Aorta (tissue), 5 donors: ENCODE data around the gene GALT. TPM values are rescaled to one million over a fixed set of nuclear protein-coding genes. Genes with fewer than 3 reads are reported as not detected.
A peak's percentile ranks its signal among the peaks of the same experiment; 100 is the strongest.

Source experiments
- ATAC-seq: fragments of 200-7000 bp; cut with Tn5 transposase; one replicate; pipeline ENCODE4 v1.9.1; 2022; ENCODE audit warnings: moderate library complexity; ENCODE audit not compliant: low FRiP score
- DNase-seq, 2 donors: peaks; one replicate each; pipeline ENCODE4 v3.0.0-alpha.2; 2020
- H3K27ac ChIP-seq, 2 donors: one replicate each; pipeline ENCODE4 v1.5.1; 2013; ENCODE audit warnings: low read length in 2 of 2, mild to moderate bottlenecking in 2 of 2, moderate library complexity in 2 of 2, control low read depth in 1 of 2, inconsistent platforms in 1 of 2, low read depth in 1 of 2
- H3K27me3 ChIP-seq, 2 donors: one replicate each; pipeline ENCODE4 v1.6.1; 2013; ENCODE audit warnings: control low read depth in 1 of 2, low read length in 1 of 2, mild to moderate bottlenecking in 1 of 2, moderate library complexity in 1 of 2; ENCODE audit not compliant: insufficient read depth in 2 of 2, control insufficient read depth in 1 of 2
- H3K36me3 ChIP-seq, 2 donors: one replicate each; pipeline ENCODE4 v1.6.1; 2013; ENCODE audit warnings: control low read depth in 1 of 2, low read length in 1 of 2, mild to moderate bottlenecking in 1 of 2; ENCODE audit not compliant: insufficient read depth in 2 of 2, control insufficient read depth in 1 of 2
- H3K4me1 ChIP-seq, 2 donors: one replicate each; pipeline ENCODE4 v1.6.1; 2013; ENCODE audit warnings: low read length in 2 of 2, control low read depth in 1 of 2, mild to moderate bottlenecking in 1 of 2, moderate library complexity in 1 of 2; ENCODE audit not compliant: insufficient read depth in 2 of 2, control insufficient read depth in 1 of 2
- H3K4me3 ChIP-seq, 2 donors: one replicate each; pipeline ENCODE4 v1.5.1; 2013; ENCODE audit warnings: low read length in 2 of 2, control low read depth in 1 of 2, mild to moderate bottlenecking in 1 of 2
- H3K9me3 ChIP-seq: one replicate; pipeline ENCODE4 v1.6.1; 2013; ENCODE audit warnings: mild to moderate bottlenecking, low read length; ENCODE audit not compliant: control insufficient read depth
- WGBS, 2 donors: extraction: QIAGEN DNeasy Blood & Tissue Kit; methylation state at CpG; one replicate each; pipeline ENCODE4 v1.1.7; 2013; 5-methylcytosine and 5-hydroxymethylcytosine counted together
- intact Hi-C, 2 donors: fragments of 100-400 bp; cut with DNase I; formaldehyde crosslinking; loops; one replicate each; pipeline versions ENCODE4 v1.14.2 to v1.15.0; 2022
- polyA plus RNA-seq, 2 donors: library from polyadenylated mRNA; stranded (reverse); fragments of 200-250 nt; gene quantifications; one replicate each; pipeline ENCODE4 v1.2.3, GENCODE V29; 2013
- total RNA-seq, 2 donors: library from RNA; stranded (reverse); fragmentation: NEBNext Ultra II Directional; extraction: Animal tissue kit (Norgen Biotek cat#: 25700); gene quantifications; one replicate each; pipeline ENCODE4 v1.2.1, GENCODE V29; 2021
- donor health status: healthy with polysubstance abuse.
- donor health status: Bipolar disorder and iron deficiency.
- donor health status: DM: no; HTN: no; CAD: no.
- donor health status: DM: no; HTN: no; CAD: no.
- donor health status: DM: yes; HTN: yes; CAD: no.

The GALT gene
- total and polyA plus RNA-seq, 4 donors = 27.2 to 98.1 (median 40.1) TPM

GRCh38 chr9:34653151-34654072, 6.9 kb downstream of the GALT start:
- ATAC-seq (peak; percentile 33), DNase-seq (peak in 1 of 2 donors; percentile 68)
- H3K36me3 ChIP-seq = no peaks in the 10 kb centered on the region
- H3K27ac ChIP-seq = peak overlapping the region; percentile 53 to 70
- H3K9me3 ChIP-seq = no peaks in the 10 kb centered on the region
- no peak overlapping the region for H3K4me3 ChIP-seq
- H3K27me3 ChIP-seq = no peaks in the 10 kb centered on the region
- intact Hi-C loops = loop anchor here (5.0 to 10.0 kb wide), 2 partner anchors 49 to 331 kb away; partner anchors contain the start of gene DNAJB5 (in 1 of the 2)
- peaks cover 0 to 2% of the 10 kb centered on the region in 2 donors for H3K4me1 ChIP-seq
- WGBS, 2 donors = 5% methylated on average over 11 of the region's 11 CpGs

- ATAC-seq (peak; percentile 81), DNase-seq (peak; percentile 87 to 89)
- WGBS, 2 donors = 5 to 8% methylated on average over 11 of the region's 11 CpGs
- Histone ChIP-seq H3K36me3 (no peaks in the 10 kb centered on the region), H3K27ac (peak overlapping the region; percentile 53 to 70), H3K9me3 (no peaks in the 10 kb centered on the region), H3K4me3 (no peak overlapping the region), H3K4me1 (peaks cover 0 to 2% of the 10 kb centered on the region in 2 donors), H3K27me3 (no peaks in the 10 kb centered on the region)
- intact Hi-C loops = loop anchor here (5.0 to 10.0 kb wide), 2 partner anchors 48 to 330 kb away; partner anchors contain the start of gene DNAJB5 (in 1 of the 2)
Measured at GRCh38 chr9:34654323-34655051, 8.0 kb downstream of the GALT start.

- DNase-seq (no peak), ATAC-seq (no peak)
- no peaks in the 10 kb centered on the region for H3K27me3 ChIP-seq
- 66 to 71% methylated on average over 5 of the region's 5 CpGs for WGBS, 2 donors
- H3K9me3 ChIP-seq = no peaks in the 10 kb centered on the region
- peak overlapping the region in 1 of 2 donors; percentile 20 for H3K27ac ChIP-seq
- intact Hi-C loops = loop anchor here in 1 of 2 donors (10.0 kb wide), 1 partner anchor 329 kb away; the partner anchor contains the start of gene DNAJB5
- no peak overlapping the region for H3K4me3 ChIP-seq
- H3K36me3 ChIP-seq = no peaks in the 10 kb centered on the region
- H3K4me1 ChIP-seq = peaks cover 0 to 2% of the 10 kb centered on the region in 2 donors
Measured at GRCh38 chr9:34655394-34655793, 8.9 kb downstream of the GALT start.

GRCh38 chr9:34656992-34657391, 10.5 kb downstream of the GALT start:
- Histone ChIP-seq H3K36me3 (peaks cover 0 to 3% of the 10 kb centered on the region in 2 donors), H3K4me1 (peaks cover 0 to 2% of the 10 kb centered on the region in 2 donors), H3K27me3 (no peaks in the 10 kb centered on the region), H3K9me3 (no peaks in the 10 kb centered on the region), H3K4me3 (no peak overlapping the region), H3K27ac (no peak overlapping the region)
- no peak for ATAC-seq
- intact Hi-C loops = loop anchor here in 1 of 2 donors (10.0 kb wide), 1 partner anchor 328 kb away; the partner anchor contains the start of gene DNAJB5
- no peak for DNase-seq
- 84 to 85% methylated on average over 5 of the region's 5 CpGs for WGBS, 2 donors

- WGBS, 2 donors = 78 to 81% methylated on average over 14 of the region's 14 CpGs
- intact Hi-C loops = loop anchor here in 1 of 2 donors (10.0 kb wide), 1 partner anchor 326 kb away; the partner anchor contains the start of gene DNAJB5
- no peak for DNase-seq
- H3K36me3 ChIP-seq = peaks cover 0 to 3% of the 10 kb centered on the region in 2 donors
- H3K4me1 ChIP-seq = peaks cover 0 to 2% of the 10 kb centered on the region in 2 donors
- H3K4me3 ChIP-seq = no peak overlapping the region
- H3K27me3 ChIP-seq = no peaks in the 10 kb centered on the region
- no peaks in the 10 kb centered on the region for H3K9me3 ChIP-seq
- H3K27ac ChIP-seq = no peak overlapping the region
- ATAC-seq = no peak
Measured at GRCh38 chr9:34658461-34658860, 12.0 kb downstream of the GALT start.

- Histone ChIP-seq H3K36me3 (peaks cover 0 to 3% of the 10 kb centered on the region in 2 donors), H3K4me3 (no peak overlapping the region), H3K4me1 (peaks cover 0 to 2% of the 10 kb centered on the region in 2 donors), H3K9me3 (no peaks in the 10 kb centered on the region), H3K27me3 (no peaks in the 10 kb centered on the region), H3K27ac (no peak overlapping the region)
- DNase-seq = no peak
- 86 to 87% methylated on average over 8 of the region's 8 CpGs for WGBS, 2 donors
- intact Hi-C loops = loop anchor here (10.0 kb wide), 3 partner anchors 325 to 415 kb away; partner anchors contain the start of genes DNAJB5 (in 1 of the 2), FANCG (in 1 of the 2) and VCP (in 1 of the 2)
- no peak for ATAC-seq
Measured at GRCh38 chr9:34659592-34660253, 13.2 kb downstream of the GALT start.

- H3K4me1 ChIP-seq = no peaks in the 10 kb centered on the region
- H3K9me3 ChIP-seq = no peaks in the 10 kb centered on the region
- intact Hi-C loops = loop anchor here in 1 of 2 donors (10.0 kb wide), 2 partner anchors 332 to 412 kb away; partner anchors contain the start of genes FANCG and VCP
- DNase-seq = no peak
- ATAC-seq = no peak
- no peak within 1 kb of the TSS for H3K4me3 ChIP-seq
- peak within 1 kb of the TSS in 1 of 2 donors; percentile 16 for H3K27ac ChIP-seq
- peaks cover 0 to 3% of the 10 kb centered on the region in 2 donors for H3K36me3 ChIP-seq
- no peaks in the 10 kb centered on the region for H3K27me3 ChIP-seq
- 64 to 74% methylated on average over 4 of the region's 4 CpGs for WGBS, 2 donors
Measured at GRCh38 chr9:34662526-34663302, 16.2 kb downstream of the GALT start, which contains the start of gene CCL27. Gene CCL27 (minus strand): TSS chr9:34662657. CDS start chr9:34662633, 24 bp downstream.
